MCF 10A (cell line): ENCODE results near the gene CHID1. TPM values are rescaled to one million over a fixed set of nuclear protein-coding genes. Genes with fewer than 3 reads are reported as not detected.

Source experiments
- BruUV-seq: library from RNA; stranded (reverse); fragments of 400-500 nt; replicated peaks from 2 replicates; lab custom pipeline; 2021; lab: Mats Ljungman, UMichigan
- CTCF ChIA-PET: fragments of 300-600 bp; sonication (Branson Sonifier 250); formaldehyde crosslinking; extraction: SDS; loops from one replicate; lab custom pipeline; 2021; ENCODE audit warnings: antibody characterized with exemption, inconsistent platforms; lab: Yijun Ruan, JAX
- POLR2A ChIA-PET: fragments of 300-600, 350-650 bp; sonication (Branson Sonifier 250); formaldehyde crosslinking; extraction: SDS; loops from one replicate; lab custom pipeline; 2020; ENCODE audit warnings: antibody characterized with exemption, inconsistent platforms; lab: Yijun Ruan, JAX
- DNase-seq: peaks from one replicate; pipeline ENCODE4 v3.0.0-alpha.2; 2018; ENCODE audit not compliant: unreplicated experiment
- H3K27ac Mint-ChIP-seq: one replicate; pipeline ENCODE4 v1.8.0; 2022; ENCODE audit warnings: mild to moderate bottlenecking, low read depth, mixed read lengths; ENCODE audit not compliant: unreplicated experiment
- H3K27me3 Mint-ChIP-seq: one replicate; pipeline ENCODE4 v1.8.0; 2022; ENCODE audit warnings: mixed read lengths; ENCODE audit not compliant: insufficient read depth, unreplicated experiment
- H3K36me3 Mint-ChIP-seq: one replicate; pipeline ENCODE4 v1.8.0; 2022; ENCODE audit warnings: mild to moderate bottlenecking, moderate library complexity, mixed read lengths; ENCODE audit not compliant: insufficient read depth, unreplicated experiment
- H3K4me1 Mint-ChIP-seq: one replicate; pipeline ENCODE4 v1.8.0; 2022; ENCODE audit warnings: mixed read lengths; ENCODE audit not compliant: insufficient read depth, unreplicated experiment
- H3K4me3 Mint-ChIP-seq: one replicate; pipeline ENCODE4 v1.8.0; 2022; ENCODE audit warnings: mild to moderate bottlenecking, moderate library complexity, mixed read lengths; ENCODE audit not compliant: unreplicated experiment
- H3K9me3 Mint-ChIP-seq: one replicate; pipeline ENCODE4 v1.8.0; 2022; ENCODE audit warnings: mixed read lengths; ENCODE audit not compliant: unreplicated experiment
- intact Hi-C: fragments of 100-400 bp; cut with micrococcal nuclease; formaldehyde crosslinking; loops from 2 replicates; pipeline ENCODE4 v1.14.1; 2022
- total RNA-seq: library from RNA; stranded (reverse); gene quantifications from 2 replicates; pipeline ENCODE4 v1.2.3, GENCODE V29; 2022
- TF ChIP-seq, protein P1 (sequence below): fragments of 200-600 bp; IDR thresholded peaks from one replicate; pipeline ENCODE4 v1.8.0; 2022; ENCODE audit warnings: antibody characterized with exemption, mild to moderate bottlenecking; ENCODE audit not compliant: unreplicated experiment

Gene CHID1
- total RNA-seq, 1 experiment from 2014 or later, result 94.8 TPM

- no peak overlapping the region for H3K27ac Mint-ChIP-seq
- intact Hi-C loops, result no loop called here
- BruUV-seq, result no TSS peak
- no peaks in the 10 kb centered on the region for H3K36me3 Mint-ChIP-seq
- H3K4me3 Mint-ChIP-seq, result no peak overlapping the region
- ChIA-PET POLR2A (interaction anchor here (0.8 kb wide), 1 partner anchor 18 kb away, joined by 3 read pairs; no protein-coding TSS in a partner anchor), CTCF (interaction anchor here (1.2 kb wide), 1 partner anchor 11 kb away, joined by 3 read pairs; no protein-coding TSS in a partner anchor)
- H3K27me3 Mint-ChIP-seq, result no peaks in the 10 kb centered on the region
- peaks cover 6% of the 10 kb centered on the region for H3K4me1 Mint-ChIP-seq
- TF ChIP-seq, protein P1, sequence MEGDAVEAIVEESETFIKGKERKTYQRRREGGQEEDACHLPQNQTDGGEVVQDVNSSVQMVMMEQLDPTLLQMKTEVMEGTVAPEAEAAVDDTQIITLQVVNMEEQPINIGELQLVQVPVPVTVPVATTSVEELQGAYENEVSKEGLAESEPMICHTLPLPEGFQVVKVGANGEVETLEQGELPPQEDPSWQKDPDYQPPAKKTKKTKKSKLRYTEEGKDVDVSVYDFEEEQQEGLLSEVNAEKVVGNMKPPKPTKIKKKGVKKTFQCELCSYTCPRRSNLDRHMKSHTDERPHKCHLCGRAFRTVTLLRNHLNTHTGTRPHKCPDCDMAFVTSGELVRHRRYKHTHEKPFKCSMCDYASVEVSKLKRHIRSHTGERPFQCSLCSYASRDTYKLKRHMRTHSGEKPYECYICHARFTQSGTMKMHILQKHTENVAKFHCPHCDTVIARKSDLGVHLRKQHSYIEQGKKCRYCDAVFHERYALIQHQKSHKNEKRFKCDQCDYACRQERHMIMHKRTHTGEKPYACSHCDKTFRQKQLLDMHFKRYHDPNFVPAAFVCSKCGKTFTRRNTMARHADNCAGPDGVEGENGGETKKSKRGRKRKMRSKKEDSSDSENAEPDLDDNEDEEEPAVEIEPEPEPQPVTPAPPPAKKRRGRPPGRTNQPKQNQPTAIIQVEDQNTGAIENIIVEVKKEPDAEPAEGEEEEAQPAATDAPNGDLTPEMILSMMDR, result no peak
- DNase-seq, result no peak
- no peaks in the 10 kb centered on the region for H3K9me3 Mint-ChIP-seq
Observed at GRCh38 chr11:914204-914603, 3.6 kb upstream of the CHID1 start.

GRCh38 chr11:913043-913442, 2.4 kb upstream of the CHID1 start:
- H3K27me3 Mint-ChIP-seq, result no peaks in the 10 kb centered on the region
- no peak for DNase-seq
- POLR2A ChIA-PET, result interaction anchor here (0.7 kb wide), 1 partner anchor 69 kb away, joined by 4 read pairs; no protein-coding TSS in a partner anchor
- BruUV-seq, result no TSS peak
- no peaks in the 10 kb centered on the region for H3K9me3 Mint-ChIP-seq
- H3K27ac Mint-ChIP-seq, result no peak overlapping the region
- no peak overlapping the region for H3K4me3 Mint-ChIP-seq
- no peaks in the 10 kb centered on the region for H3K36me3 Mint-ChIP-seq
- intact Hi-C loops, result no loop called here
- TF ChIP-seq, protein P1, result no peak
- peaks cover 11% of the 10 kb centered on the region for H3K4me1 Mint-ChIP-seq
- CTCF ChIA-PET, result interaction anchor here (0.7 to 1.2 kb wide), 3 partner anchors 12 to 832 kb away, joined by 3 to 5 read pairs (median 3); no protein-coding TSS in a partner anchor

DNA sequence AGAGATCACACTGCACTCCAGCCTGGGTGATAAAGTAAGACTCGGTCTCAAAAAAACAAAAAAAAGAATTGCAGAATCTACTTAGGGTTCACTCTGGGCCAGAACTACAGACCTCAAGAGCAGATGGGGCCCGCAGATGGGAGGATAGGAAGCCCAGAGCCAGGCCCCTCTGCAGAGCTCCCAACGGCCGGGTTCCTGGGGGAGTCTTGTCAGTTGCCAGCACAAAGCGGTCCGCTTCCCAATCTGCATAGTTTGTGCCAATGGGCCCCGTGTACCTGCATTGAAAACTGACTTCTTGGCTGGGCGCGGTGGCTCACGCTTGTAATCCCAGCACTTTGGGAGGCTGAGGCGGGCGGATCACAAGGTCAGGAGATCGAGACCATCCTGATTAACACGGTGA, 1.7 kb upstream of the CHID1 start:
- H3K9me3 Mint-ChIP-seq, result no peaks in the 10 kb centered on the region
- H3K27ac Mint-ChIP-seq, result no peak overlapping the region
- no TSS peak for BruUV-seq
- CTCF ChIA-PET, result interaction anchor here (0.6 to 1.0 kb wide), 2 partner anchors 17 to 20 kb away, joined by 3 to 4 read pairs; no protein-coding TSS in a partner anchor
- no peaks in the 10 kb centered on the region for H3K36me3 Mint-ChIP-seq
- POLR2A ChIA-PET, result interaction anchor here (0.7 to 1.8 kb wide), 4 partner anchors 14 to 215 kb away, joined by 4 to 11 read pairs (median 4); partner anchors contain the start of gene AP2A2
- TF ChIP-seq, protein P1, result no peak
- H3K4me3 Mint-ChIP-seq, result no peak overlapping the region
- H3K4me1 Mint-ChIP-seq, result peaks cover 11% of the 10 kb centered on the region
- intact Hi-C loops, result no loop called here
- H3K27me3 Mint-ChIP-seq, result no peaks in the 10 kb centered on the region
- DNase-seq, result no peak

GRCh38 chr11:911890-912219, 1.2 kb upstream of the CHID1 start:
- DNase-seq, result no peak
- TF ChIP-seq, protein P1, result no peak
- peak overlapping the region; percentile 90 for H3K4me3 Mint-ChIP-seq
- POLR2A ChIA-PET, result interaction anchor here (1.8 kb wide), 3 partner anchors 14 to 215 kb away, joined by 4 to 11 read pairs (median 5); partner anchors contain the start of gene AP2A2
- H3K9me3 Mint-ChIP-seq, result no peaks in the 10 kb centered on the region
- no peaks in the 10 kb centered on the region for H3K36me3 Mint-ChIP-seq
- H3K27ac Mint-ChIP-seq, result peak overlapping the region; percentile 39
- BruUV-seq, result no TSS peak
- intact Hi-C loops, result no loop called here
- H3K27me3 Mint-ChIP-seq, result no peaks in the 10 kb centered on the region
- CTCF ChIA-PET, result interaction anchor here (0.6 to 1.0 kb wide), 2 partner anchors 19 to 1067 kb away, joined by 3 to 4 read pairs; no protein-coding TSS in a partner anchor
- H3K4me1 Mint-ChIP-seq, result peaks cover 11% of the 10 kb centered on the region
